Keratinocyte (primary cell): ENCODE measurements around the gene STX18. TPM values are rescaled to one million over a fixed set of nuclear protein-coding genes. Genes with fewer than 3 reads are reported as not detected.

Source experiments
- DNase-seq: peaks from one replicate; pipeline ENCODE4 v3.0.0-alpha.2; 2011; ENCODE audit warnings: low read depth, missing footprints, low spot score
- FAIRE-seq: peaks from 2 replicates; lab custom pipeline; 2011; peaks lifted over from hg19 to GRCh38; lab: Jason Lieb, UNC
- H2AFZ ChIP-seq: 2 replicates; pipeline ENCODE4 v1.6.0; 2012; ENCODE audit warnings: low read length, control low read depth, inconsistent platforms; ENCODE audit not compliant: control insufficient read depth
- H3K27ac ChIP-seq: 2 replicates; pipeline ENCODE4 v1.5.1; 2011; ENCODE audit warnings: low read length; ENCODE audit not compliant: control insufficient read depth, insufficient read depth
- H3K27me3 ChIP-seq: 3 replicates; pipeline ENCODE4 v1.6.0; 2011; ENCODE audit warnings: low read length; ENCODE audit not compliant: control insufficient read depth, insufficient read depth; ENCODE audit errors: extremely low read depth
- H3K36me3 ChIP-seq, 2 experiments: 2 replicates in 1 of 2; 3 replicates in 1 of 2; pipeline ENCODE4 v1.5.1; 2011; ENCODE audit warnings: low read length in 2 of 2, mild to moderate bottlenecking in 1 of 2; ENCODE audit not compliant: control insufficient read depth in 2 of 2, insufficient read depth in 2 of 2; ENCODE audit errors: extremely low read depth in 1 of 2
- H3K4me1 ChIP-seq: 3 replicates; pipeline ENCODE4 v1.5.1; 2011; ENCODE audit warnings: low read length; ENCODE audit not compliant: control insufficient read depth, insufficient read depth; ENCODE audit errors: extremely low read depth
- H3K4me2 ChIP-seq: 3 replicates; pipeline ENCODE4 v1.6.0; 2011; ENCODE audit warnings: low read depth, low read length; ENCODE audit not compliant: control insufficient read depth, insufficient read depth; ENCODE audit errors: extremely low read depth
- H3K4me3 ChIP-seq, 3 experiments: fragments of 200-600 bp in 1 of 3; sonication (generic) in 1 of 3; 2 replicates in 2 of 3; 3 replicates in 1 of 3; pipeline ENCODE4 v1.5.1; 2011 to 2016; ENCODE audit warnings: low read length in 3 of 3, mild to moderate bottlenecking in 3 of 3, control low read depth in 2 of 3, inconsistent platforms in 1 of 3, low read depth in 1 of 3, mixed read lengths in 1 of 3, mixed run types in 1 of 3, moderate library complexity in 1 of 3; ENCODE audit not compliant: control insufficient read depth in 2 of 3, insufficient read depth in 2 of 3; ENCODE audit errors: extremely low read depth in 1 of 3
- H3K79me2 ChIP-seq: 2 replicates; pipeline ENCODE4 v1.6.0; 2012; ENCODE audit warnings: low read length; ENCODE audit not compliant: control insufficient read depth, insufficient read depth
- H3K9ac ChIP-seq: 3 replicates; pipeline ENCODE4 v1.6.0; 2011; ENCODE audit warnings: low read length; ENCODE audit not compliant: control insufficient read depth, insufficient read depth; ENCODE audit errors: extremely low read depth
- H3K9me1 ChIP-seq: 3 replicates; pipeline ENCODE4 v1.6.0; 2011; ENCODE audit warnings: low read length; ENCODE audit not compliant: control insufficient read depth, insufficient read depth; ENCODE audit errors: extremely low read depth
- H3K9me3 ChIP-seq: 2 replicates; pipeline ENCODE4 v1.5.1; 2012; ENCODE audit warnings: low read depth, low read length; ENCODE audit not compliant: control insufficient read depth
- H4K20me1 ChIP-seq: 3 replicates; pipeline ENCODE4 v1.6.0; 2011; ENCODE audit warnings: low read length; ENCODE audit not compliant: control insufficient read depth, insufficient read depth; ENCODE audit errors: extremely low read depth
- CTCF ChIP-seq, 3 experiments: IDR thresholded peaks in 1 of 3; conservative IDR thresholded peaks in 1 of 3; optimal IDR thresholded peaks in 1 of 3; 2 replicates in 2 of 3; 3 replicates in 1 of 3; pipeline versions ENCODE3 to v1.5.1; 2011; ENCODE audit warnings: low read length in 3 of 3, mild to moderate bottlenecking in 3 of 3, moderate library complexity in 2 of 3, control low read depth in 1 of 3, inconsistent platforms in 1 of 3; ENCODE audit not compliant: insufficient read depth in 2 of 3; ENCODE audit errors: extremely low read depth in 1 of 3
- EZH2 ChIP-seq: IDR thresholded peaks from one replicate; pipeline ENCODE4 v1.6.1; 2012; ENCODE audit warnings: inconsistent platforms, mild to moderate bottlenecking, low read length, moderate library complexity
- dilution Hi-C: fragments of 300-500 bp; cut with MboI; formaldehyde crosslinking; loops from one replicate; pipeline ENCODE4 v1.7.0; 2020; ENCODE audit warnings: low sequenced_read_pairs; ENCODE audit not compliant: extremely low pct_ligation_motif_present
- polyA plus RNA-seq, 5 experiments: library from polyadenylated mRNA; depleted of rRNA in 3 of 5; stranded (reverse) in 3 of 5; stranded (forward) in 1 of 5; unstranded in 1 of 5; fragments of >200 nt; gene quantifications; 1 replicate in 1 of 5; 2 replicates in 3 of 5; 3 replicates in 1 of 5; pipeline versions ENCODE4 v1.2.1 to v1.2.3, GENCODE V29; 2011 to 2012; ENCODE audit warnings: missing spikeins in 2 of 5, low read depth in 1 of 5, low replicate concordance in 1 of 5

STX18 gene
- polyA plus RNA-seq, 1 donor (not counting 4 experiments of a cell fraction or from before 2014, with no cell fraction given) = 21.6 TPM

- FAIRE-seq = no peak
- dilution Hi-C loops = no loop called here
These were observed 109.3 kb downstream of the STX18 start for GRCh38 chr4:4432341-4433125.

GRCh38 chr4:4430492-4431195 is 111.2 kb downstream of the STX18 start:
- TF ChIP-seq CTCF (optimal IDR thresholded peaks at IDR 0.05 in 1 of 3, IDR thresholded peaks at IDR 0.05 in 1 of 3, conservative IDR thresholded peaks at IDR 0.05 in 1 of 3; ENCODE audit: extremely low read depth in 1 of 3, insufficient read depth in 2 of 3, low read length in 3 of 3) (peak; percentile 84 to 95 (median 89)), EZH2 (no peak)
- H2AFZ ChIP-seq = no peak overlapping the region
- no peaks in the 10 kb centered on the region for H3K9me1 ChIP-seq
- H4K20me1 ChIP-seq = no peaks in the 10 kb centered on the region
- no peaks in the 10 kb centered on the region for H3K79me2 ChIP-seq
- no peak overlapping the region for H3K9ac ChIP-seq
- DNase-seq (peak; percentile 69), FAIRE-seq (peak; percentile 95)
- H3K4me2 ChIP-seq = no peak overlapping the region
- H3K4me3 ChIP-seq = no peak overlapping the region
- no peaks in the 10 kb centered on the region for H3K4me1 ChIP-seq
- no peak overlapping the region for H3K27ac ChIP-seq
- no peaks in the 10 kb centered on the region for H3K9me3 ChIP-seq
- dilution Hi-C loops = no loop called here
- peaks cover 2 to 7% of the 10 kb centered on the region in 2 experiments for H3K36me3 ChIP-seq
- no peaks in the 10 kb centered on the region for H3K27me3 ChIP-seq

More at GRCh38 chr4:4432341-4433125, 109.3 kb downstream of the STX18 start:
- H3K9me3 ChIP-seq = no peaks in the 10 kb centered on the region
- H3K27me3 ChIP-seq = no peaks in the 10 kb centered on the region
- H2AFZ ChIP-seq = no peak overlapping the region
- no peaks in the 10 kb centered on the region for H3K4me1 ChIP-seq
- no peak overlapping the region for H3K9ac ChIP-seq
- H4K20me1 ChIP-seq = no peaks in the 10 kb centered on the region
- no peak overlapping the region for H3K27ac ChIP-seq
- TF ChIP-seq EZH2 = no peak
- H3K4me2 ChIP-seq = no peak overlapping the region
- no peaks in the 10 kb centered on the region for H3K9me1 ChIP-seq
- no peaks in the 10 kb centered on the region for H3K79me2 ChIP-seq
- peaks cover 2 to 8% of the 10 kb centered on the region in 2 experiments for H3K36me3 ChIP-seq
- no peak for DNase-seq
- no peak overlapping the region for H3K4me3 ChIP-seq
